Urothelium cell line (cell line): Measurements from ENCODE around the gene SUMF1.
A peak's percentile ranks its signal among the peaks of the same experiment; 100 is the strongest.
"Not testable (repeated sequence)": the region's sequence is repeated elsewhere in the genome, so short reads cannot be mapped to it uniquely, and the experiment has no call there.

Experiments used
- DNase-seq: peaks from one replicate; pipeline ENCODE4 v3.0.0; 2011; ENCODE audit warnings: low spot score, mixed read lengths
- FAIRE-seq: peaks from 2 replicates; lab custom pipeline; 2011; peaks lifted over from hg19 to GRCh38; lab: Jason Lieb, UNC

Gene SUMF1

GRCh38 chr3:4462369-4463040 lies 4.6 kb downstream of the SUMF1 start:
- DNase-seq (no peak), FAIRE-seq (no peak)

- DNase-seq: no peak
- no peak for FAIRE-seq
Measured at GRCh38 chr3:4461468-4462090, 5.5 kb downstream of the SUMF1 start.

GRCh38 chr3:4460334-4460733 lies 6.7 kb downstream of the SUMF1 start:
- no peak for DNase-seq

GRCh38 chr3:4458961-4459360 lies 8.1 kb downstream of the SUMF1 start:
- FAIRE-seq (no peak), DNase-seq (no peak)

More at GRCh38 chr3:4460334-4460733, 6.7 kb downstream of the SUMF1 start:
- FAIRE-seq: no peak

GRCh38 chr3:4456780-4457179 lies 10.3 kb downstream of the SUMF1 start:
- not testable (repeated sequence) for DNase-seq, FAIRE-seq

- DNase-seq (no peak), FAIRE-seq (peak; percentile 13)
Measured at GRCh38 chr3:4454142-4454541, 12.9 kb downstream of the SUMF1 start.

GRCh38 chr3:4449043-4449805 lies 17.8 kb downstream of the SUMF1 start:
- DNase-seq (no peak), FAIRE-seq (no peak)

GRCh38 chr3:4448187-4448586 lies 18.9 kb downstream of the SUMF1 start:
- DNase-seq (no peak), FAIRE-seq (no peak)

GRCh38 chr3:4447295-4447999 lies 19.6 kb downstream of the SUMF1 start:
- no peak for DNase-seq

GRCh38 chr3:4440951-4441350 lies 26.1 kb downstream of the SUMF1 start:
- FAIRE-seq (no peak), DNase-seq (no peak)

More at GRCh38 chr3:4447295-4447999, 19.6 kb downstream of the SUMF1 start:
- no peak for FAIRE-seq

- no peak for DNase-seq
- FAIRE-seq: no peak
Measured at GRCh38 chr3:4438296-4438695, 28.8 kb downstream of the SUMF1 start.

- DNase-seq (no peak), FAIRE-seq (no peak)
Measured at GRCh38 chr3:4432259-4432658, 34.8 kb downstream of the SUMF1 start.

GRCh38 chr3:4429648-4430350 lies 37.3 kb downstream of the SUMF1 start:
- no peak for FAIRE-seq
- DNase-seq: no peak

GRCh38 chr3:4426782-4427344 lies 40.2 kb downstream of the SUMF1 start:
- FAIRE-seq: no peak

GRCh38 chr3:4426261-4426781 lies 40.7 kb downstream of the SUMF1 start:
- no peak for DNase-seq
- no peak for FAIRE-seq

More at GRCh38 chr3:4426782-4427344, 40.2 kb downstream of the SUMF1 start:
- DNase-seq: no peak

GRCh38 chr3:4425707-4426106 lies 41.4 kb downstream of the SUMF1 start:
- FAIRE-seq (peak; percentile 62), DNase-seq (no peak)

- FAIRE-seq (no peak), DNase-seq (no peak)
Measured at GRCh38 chr3:4425055-4425454, 42.0 kb downstream of the SUMF1 start.

GRCh38 chr3:4421121-4421520 lies 45.9 kb downstream of the SUMF1 start:
- DNase-seq (peak; percentile 22), FAIRE-seq (no peak)

GRCh38 chr3:4419920-4420319 lies 47.1 kb downstream of the SUMF1 start:
- FAIRE-seq (no peak), DNase-seq (no peak)

- no peak for DNase-seq
- no peak for FAIRE-seq
Measured at GRCh38 chr3:4419386-4419785, 47.7 kb downstream of the SUMF1 start.
